ENCODE results near the gene ADAM8. TPM values are rescaled to one million over a fixed set of nuclear protein-coding genes. Genes with fewer than 3 reads are reported as not detected.

Gene ADAM8
- total and polyA plus RNA-seq, 12 donors: 0.61 to 7.7 (median 3.8) TPM

DNA sequence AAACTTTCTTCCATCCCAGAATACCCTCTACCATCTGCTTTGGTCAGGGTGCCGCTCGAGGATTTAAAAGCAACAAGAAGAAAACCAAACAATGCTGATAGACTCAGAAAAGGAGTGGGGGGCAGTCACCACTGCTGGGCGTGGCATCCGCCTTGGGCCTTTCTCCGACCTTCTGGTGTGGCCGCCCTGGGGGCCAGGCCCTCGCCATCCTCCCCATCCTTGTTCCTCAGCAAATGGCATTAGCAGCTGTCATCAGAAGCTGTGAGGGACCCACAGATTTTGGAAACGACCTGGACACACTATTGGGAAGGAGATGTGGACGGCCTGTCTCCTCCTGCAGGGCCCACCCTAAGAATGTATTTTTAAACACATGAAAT lies 36.1 kb upstream of the ADAM8 start:
- TF ChIP-seq POLR2A (IDR thresholded peaks at IDR 0.05): no peak
- TF ChIP-seq, protein P1, sequence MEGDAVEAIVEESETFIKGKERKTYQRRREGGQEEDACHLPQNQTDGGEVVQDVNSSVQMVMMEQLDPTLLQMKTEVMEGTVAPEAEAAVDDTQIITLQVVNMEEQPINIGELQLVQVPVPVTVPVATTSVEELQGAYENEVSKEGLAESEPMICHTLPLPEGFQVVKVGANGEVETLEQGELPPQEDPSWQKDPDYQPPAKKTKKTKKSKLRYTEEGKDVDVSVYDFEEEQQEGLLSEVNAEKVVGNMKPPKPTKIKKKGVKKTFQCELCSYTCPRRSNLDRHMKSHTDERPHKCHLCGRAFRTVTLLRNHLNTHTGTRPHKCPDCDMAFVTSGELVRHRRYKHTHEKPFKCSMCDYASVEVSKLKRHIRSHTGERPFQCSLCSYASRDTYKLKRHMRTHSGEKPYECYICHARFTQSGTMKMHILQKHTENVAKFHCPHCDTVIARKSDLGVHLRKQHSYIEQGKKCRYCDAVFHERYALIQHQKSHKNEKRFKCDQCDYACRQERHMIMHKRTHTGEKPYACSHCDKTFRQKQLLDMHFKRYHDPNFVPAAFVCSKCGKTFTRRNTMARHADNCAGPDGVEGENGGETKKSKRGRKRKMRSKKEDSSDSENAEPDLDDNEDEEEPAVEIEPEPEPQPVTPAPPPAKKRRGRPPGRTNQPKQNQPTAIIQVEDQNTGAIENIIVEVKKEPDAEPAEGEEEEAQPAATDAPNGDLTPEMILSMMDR (IDR thresholded peaks at IDR 0.05): no peak
- DNase-seq: no peak
- peaks cover 0 to 30% of the 10 kb centered on the region in 2 donors for H3K36me3 ChIP-seq (replicated peaks in 1 of 2)
- H3K4me3 ChIP-seq: no peak overlapping the region
- intact Hi-C loops (cut with DNase I): loop anchor here in 1 of 2 donors (10.0 kb wide), 1 partner anchor 168 kb away; no protein-coding TSS in a partner anchor
- 89 to 97% (median 93%) methylated on average over 9 of the region's 9 CpGs for WGBS, 4 donors
- no peaks in the 10 kb centered on the region for H3K27me3 ChIP-seq
- H3K27ac ChIP-seq: no peak overlapping the region
- no peaks in the 10 kb centered on the region for H3K9me3 ChIP-seq (replicated peaks in 1 of 3)
- H3K4me1 ChIP-seq (replicated peaks in 1 of 2): peaks cover 1 to 3% of the 10 kb centered on the region in 2 donors

DNA sequence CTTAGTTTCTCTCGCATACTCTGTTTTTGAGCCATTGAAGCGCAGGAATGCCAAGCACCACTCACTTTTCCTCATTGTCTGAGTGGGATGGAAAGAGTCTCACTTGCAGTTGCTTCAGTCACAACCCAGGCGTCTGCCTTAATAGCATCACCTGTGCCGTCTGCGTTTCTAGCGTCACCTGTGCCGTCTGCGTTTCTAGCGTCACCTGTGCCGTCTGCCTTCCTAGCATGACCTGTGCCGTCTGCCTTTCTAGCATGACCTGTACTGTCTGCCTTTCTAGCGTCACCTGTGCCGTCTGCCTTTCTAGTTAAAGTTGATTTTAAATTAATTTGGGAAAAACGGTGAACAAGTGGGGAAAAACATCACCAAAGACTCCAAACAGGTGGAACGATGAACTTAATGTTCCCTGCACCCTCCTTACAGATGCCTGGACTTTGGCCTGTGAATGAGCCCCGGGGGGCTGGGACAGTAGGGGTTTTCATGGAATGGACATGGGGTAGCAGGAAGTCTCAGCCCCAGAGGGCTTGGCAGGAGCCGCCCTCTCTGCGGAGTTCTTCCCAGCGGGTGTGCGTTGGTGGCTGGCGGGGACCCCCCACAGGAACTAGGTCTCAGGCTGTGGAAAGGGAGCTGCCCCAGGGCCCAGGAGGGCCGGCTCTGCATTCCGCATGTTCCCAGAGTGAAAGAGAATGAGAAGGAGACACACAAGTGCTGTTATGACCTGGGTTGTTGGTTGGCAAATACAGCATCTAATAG lies 35.5 kb upstream of the ADAM8 start:
- intact Hi-C loops (cut with DNase I): loop anchor here in 1 of 2 donors (10.0 kb wide), 1 partner anchor 167 kb away; no protein-coding TSS in a partner anchor
- Histone ChIP-seq H3K27me3 (no peaks in the 10 kb centered on the region), H3K27ac (no peak overlapping the region), H3K4me1 (replicated peaks in 1 of 2) (peaks cover 7 to 9% of the 10 kb centered on the region in 2 donors), H3K4me3 (no peak overlapping the region), H3K36me3 (replicated peaks in 1 of 2) (peaks cover 0 to 30% of the 10 kb centered on the region in 2 donors), H3K9me3 (replicated peaks in 1 of 3) (no peaks in the 10 kb centered on the region)
- TF ChIP-seq, protein P1 (IDR thresholded peaks at IDR 0.05): no peak
- no peak for TF ChIP-seq POLR2A (IDR thresholded peaks at IDR 0.05)
- no peak for DNase-seq
- 91 to 95% (median 93%) methylated on average over 18 to 23 of the region's 23 CpGs for WGBS, 4 donors

DNA sequence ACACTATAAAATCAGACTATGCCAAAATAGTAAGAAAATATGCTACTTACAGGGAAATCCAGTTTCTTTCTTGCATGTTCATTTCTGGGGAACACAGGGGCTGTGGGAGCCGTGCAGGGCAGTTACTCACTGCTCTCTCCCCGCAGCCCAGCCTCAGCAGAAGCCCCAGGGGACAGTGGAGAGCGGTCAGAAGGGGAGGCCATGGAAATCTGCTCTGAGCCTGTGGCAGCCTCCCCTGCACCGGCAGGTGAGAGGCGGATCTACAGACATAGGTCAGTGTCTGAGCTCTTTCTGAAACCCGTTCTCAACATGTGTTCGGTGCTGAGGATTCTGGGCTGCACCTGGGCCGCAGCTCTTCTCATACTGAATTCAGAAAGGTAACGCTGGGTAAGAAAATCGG lies 34.9 kb upstream of the ADAM8 start:
- Histone ChIP-seq H3K27ac (no peak overlapping the region), H3K36me3 (replicated peaks in 1 of 2) (peaks cover 0 to 30% of the 10 kb centered on the region in 2 donors), H3K4me1 (replicated peaks in 1 of 2) (peaks cover 11 to 15% of the 10 kb centered on the region in 2 donors), H3K9me3 (replicated peaks in 1 of 3) (no peaks in the 10 kb centered on the region), H3K4me3 (no peak overlapping the region), H3K27me3 (no peaks in the 10 kb centered on the region)
- intact Hi-C loops (cut with DNase I): loop anchor here in 1 of 2 donors (10.0 kb wide), 1 partner anchor 167 kb away; no protein-coding TSS in a partner anchor
- DNase-seq: peak in 1 of 7 donors; percentile 11
- 91 to 95% (median 93%) methylated on average over 10 of the region's 10 CpGs for WGBS, 4 donors
- TF ChIP-seq, protein P1 (IDR thresholded peaks at IDR 0.05): no peak
- TF ChIP-seq POLR2A (IDR thresholded peaks at IDR 0.05): no peak

DNA sequence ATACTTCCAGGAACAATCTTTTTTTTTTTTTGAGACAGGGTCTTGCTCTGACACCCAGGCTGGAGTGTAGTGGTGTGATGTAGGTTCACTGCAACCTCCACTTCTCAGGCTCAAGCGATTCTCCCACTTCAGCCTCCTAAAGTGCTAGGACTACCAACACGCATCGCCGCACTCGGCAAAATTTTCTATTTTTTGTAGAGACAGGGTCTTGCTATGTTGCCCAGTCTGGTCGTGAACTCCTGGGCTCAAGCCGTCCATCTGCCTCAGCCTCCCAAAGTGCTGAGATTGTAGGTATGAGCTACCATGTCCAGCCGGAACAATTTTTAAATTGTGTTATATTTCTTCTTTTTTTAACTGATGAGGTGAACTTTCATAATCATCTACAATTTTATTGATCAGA lies 34.1 kb upstream of the ADAM8 start:
- no peak overlapping the region for H3K27ac ChIP-seq
- H3K36me3 ChIP-seq (replicated peaks in 1 of 2): peaks cover 0 to 30% of the 10 kb centered on the region in 2 donors
- H3K4me3 ChIP-seq: no peak overlapping the region
- no peaks in the 10 kb centered on the region for H3K27me3 ChIP-seq
- H3K4me1 ChIP-seq (replicated peaks in 1 of 2): peaks cover 12 to 23% of the 10 kb centered on the region in 2 donors
- 95 to 98% (median 96%) methylated on average over 8 of the region's 8 CpGs for WGBS, 4 donors
- no peak for DNase-seq
- intact Hi-C loops (cut with DNase I): loop anchor here in 1 of 2 donors (10.0 kb wide), 1 partner anchor 166 kb away; no protein-coding TSS in a partner anchor
- TF ChIP-seq, protein P1 (IDR thresholded peaks at IDR 0.05): no peak
- no peak for TF ChIP-seq POLR2A (IDR thresholded peaks at IDR 0.05)
- H3K9me3 ChIP-seq (replicated peaks in 1 of 3): no peaks in the 10 kb centered on the region
